ENCODE measurements around the gene AFF4.

DNA sequence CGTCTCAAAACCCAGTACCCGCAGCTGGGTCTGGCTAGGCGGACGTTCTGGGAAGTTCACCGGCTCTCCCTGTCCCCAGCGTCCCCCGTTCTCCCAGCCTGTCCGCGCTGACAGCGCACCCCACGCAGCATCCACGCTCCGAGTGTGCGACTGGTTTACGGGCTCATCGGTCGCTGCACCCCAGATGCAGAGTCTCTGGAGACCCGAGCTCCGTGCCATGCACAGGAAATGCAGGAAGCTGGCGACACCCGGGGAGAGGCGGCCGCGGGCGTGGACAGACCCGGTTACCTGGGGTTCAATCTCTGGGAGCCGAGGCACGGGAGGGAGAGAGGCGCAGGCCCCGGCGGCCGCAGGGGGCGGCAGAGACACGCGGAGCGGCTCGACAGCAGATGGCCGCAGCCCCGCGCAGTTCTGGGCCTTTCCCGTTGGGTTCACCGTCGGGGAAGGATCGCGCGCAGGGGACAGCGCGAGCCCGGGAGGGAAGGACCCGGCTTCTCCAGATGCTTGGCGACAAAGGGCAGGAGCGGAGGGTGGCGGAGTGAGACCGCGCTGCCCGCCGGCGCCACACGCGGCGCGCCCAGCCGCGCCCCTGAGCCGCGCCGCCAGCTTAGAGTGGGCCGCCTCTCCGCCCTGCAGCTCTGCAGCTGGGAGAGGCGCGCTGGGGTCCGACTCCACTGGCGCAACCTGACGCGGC is 133.5 kb downstream of the AFF4 start:
- TF ChIP-seq ELF1 (tag; IDR thresholded peaks at IDR 0.05) (no peak), ZBTB11 (CRISPR knock-in tag; IDR thresholded peaks at IDR 0.05) (no peak)

Data from K562 (cell line).